GM21515 (cell line): ENCODE data around the gene PARVA.

Experiments
- ATAC-seq: cut with Tn5 transposase; IDR thresholded peaks from one replicate; pipeline ENCODE4 v1.9.1; 2021; ENCODE audit not compliant: unreplicated experiment

Gene PARVA

DNA sequence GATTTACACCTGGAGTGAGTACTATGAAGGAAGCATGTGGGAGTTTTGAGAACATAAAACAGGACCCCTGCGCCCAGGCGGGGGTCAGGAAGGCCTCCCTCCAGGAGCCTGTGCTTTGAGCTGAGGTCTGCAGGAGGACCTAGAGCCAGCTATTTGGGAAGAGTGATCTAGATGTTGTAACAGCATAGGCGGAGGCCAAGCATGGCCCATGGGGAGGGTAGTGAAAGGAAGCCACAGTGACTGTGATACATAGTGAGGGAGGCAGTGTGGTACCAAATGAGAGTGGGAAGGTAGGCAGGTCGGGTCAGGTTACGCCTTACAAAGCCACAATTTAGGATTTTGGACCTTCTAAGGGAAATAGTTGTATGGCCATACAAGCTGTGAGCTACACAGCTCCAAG is 147.5 kb downstream of the PARVA start:
- no peak for ATAC-seq

DNA sequence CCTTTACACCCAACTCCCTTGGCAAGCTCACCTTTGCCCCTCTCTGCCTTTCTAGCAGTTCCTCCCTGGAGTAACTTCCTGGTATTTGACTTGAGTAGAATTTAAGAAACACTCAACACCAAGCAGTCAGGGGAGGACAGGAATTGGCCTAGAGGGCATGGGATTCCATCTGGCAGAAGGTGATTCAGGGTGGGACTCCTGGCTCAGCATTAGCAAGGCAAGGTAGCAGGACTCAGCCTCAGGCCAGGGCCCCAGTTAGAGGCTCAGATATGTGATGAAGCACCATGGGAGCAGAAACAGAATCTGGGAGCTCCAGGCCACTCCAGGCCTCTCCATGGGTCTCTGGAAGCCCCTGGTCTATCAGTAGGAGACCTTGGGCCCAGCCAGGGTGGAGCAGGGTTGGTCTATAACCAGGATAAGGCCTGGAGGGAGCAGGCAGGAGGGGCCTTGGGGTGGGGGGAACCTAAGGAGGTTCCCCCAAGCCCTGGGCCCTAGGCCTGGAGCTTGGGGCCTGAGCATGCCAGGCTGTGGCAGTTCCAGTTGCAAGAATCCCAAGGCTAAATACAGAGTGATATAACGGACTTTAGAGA is 148.2 kb downstream of the PARVA start:
- ATAC-seq: no peak

DNA sequence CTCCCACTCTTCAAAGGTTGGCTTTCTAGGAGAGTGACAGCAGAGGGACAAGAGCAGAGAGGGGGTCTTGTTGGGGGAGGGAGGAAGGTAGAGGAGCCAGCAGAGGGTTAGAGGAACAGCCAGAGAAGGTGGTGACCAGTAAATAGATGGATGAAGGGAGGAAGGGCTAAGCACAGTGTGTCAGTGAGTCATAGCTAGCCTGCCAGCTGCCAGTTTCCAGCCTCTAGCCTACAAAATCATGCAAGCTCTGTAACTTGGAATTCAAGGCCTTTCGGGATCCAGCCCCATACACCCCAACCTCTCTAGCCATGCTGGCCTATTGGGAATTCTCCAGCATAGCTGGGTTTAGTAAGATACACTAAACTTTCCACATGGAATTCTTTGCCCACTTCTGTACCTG is 149.4 kb downstream of the PARVA start:
- no peak for ATAC-seq

- no peak for ATAC-seq
These were observed 151.1 kb downstream of the PARVA start for GRCh38 chr11:12528487-12528886.

- ATAC-seq: no peak
These were observed 151.7 kb downstream of the PARVA start for GRCh38 chr11:12529041-12529440.

GRCh38 chr11:12529793-12530192 is 152.4 kb downstream of the PARVA start:
- no peak for ATAC-seq

- ATAC-seq: no peak
These were observed 153.6 kb downstream of the PARVA start for GRCh38 chr11:12531020-12531419.

- no peak for ATAC-seq
These were observed 154.3 kb downstream of the PARVA start for GRCh38 chr11:12531681-12532080.

GRCh38 chr11:12532580-12532979 is 155.2 kb downstream of the PARVA start:
- no peak for ATAC-seq

DNA sequence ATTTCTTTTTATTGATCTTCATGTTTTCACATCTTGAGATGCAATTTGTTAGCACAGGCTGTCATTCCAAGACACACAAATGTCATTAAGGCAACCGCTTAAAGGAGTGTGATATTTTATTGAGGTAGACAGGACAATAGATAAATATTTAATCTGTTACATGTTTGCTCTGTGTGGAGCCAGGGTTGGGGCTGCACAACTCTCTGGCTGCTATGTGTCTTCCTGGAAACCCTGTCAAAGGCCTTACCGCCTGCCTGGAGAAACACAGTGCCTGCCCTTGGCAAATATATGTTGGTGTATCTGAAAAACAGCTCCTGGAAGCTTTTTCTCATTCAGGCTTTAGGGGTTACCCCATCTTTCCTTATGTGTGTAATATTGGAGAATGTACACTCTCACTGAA is 157.2 kb downstream of the PARVA start:
- no peak for ATAC-seq

DNA sequence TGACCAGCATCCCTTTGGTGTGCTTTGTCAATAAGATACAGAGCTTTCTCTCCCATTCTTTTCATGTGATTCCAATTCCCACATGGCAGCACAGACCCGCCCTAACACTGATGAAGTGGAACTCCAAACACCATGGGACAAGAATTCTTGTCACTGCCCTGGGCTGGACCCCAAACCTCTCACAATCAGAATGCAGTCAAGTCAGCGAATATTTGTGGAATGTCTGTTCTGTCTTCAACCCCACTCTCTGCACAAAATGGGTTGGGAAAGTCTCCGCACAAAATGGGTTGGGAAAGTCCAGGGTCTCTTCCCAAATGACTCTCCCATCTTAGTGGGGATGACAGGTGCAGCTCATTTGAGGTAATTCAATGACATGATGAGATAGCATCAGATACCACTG is 157.9 kb downstream of the PARVA start:
- ATAC-seq: no peak

- no peak for ATAC-seq
These were observed 159.2 kb downstream of the PARVA start for GRCh38 chr11:12536566-12536965.

DNA sequence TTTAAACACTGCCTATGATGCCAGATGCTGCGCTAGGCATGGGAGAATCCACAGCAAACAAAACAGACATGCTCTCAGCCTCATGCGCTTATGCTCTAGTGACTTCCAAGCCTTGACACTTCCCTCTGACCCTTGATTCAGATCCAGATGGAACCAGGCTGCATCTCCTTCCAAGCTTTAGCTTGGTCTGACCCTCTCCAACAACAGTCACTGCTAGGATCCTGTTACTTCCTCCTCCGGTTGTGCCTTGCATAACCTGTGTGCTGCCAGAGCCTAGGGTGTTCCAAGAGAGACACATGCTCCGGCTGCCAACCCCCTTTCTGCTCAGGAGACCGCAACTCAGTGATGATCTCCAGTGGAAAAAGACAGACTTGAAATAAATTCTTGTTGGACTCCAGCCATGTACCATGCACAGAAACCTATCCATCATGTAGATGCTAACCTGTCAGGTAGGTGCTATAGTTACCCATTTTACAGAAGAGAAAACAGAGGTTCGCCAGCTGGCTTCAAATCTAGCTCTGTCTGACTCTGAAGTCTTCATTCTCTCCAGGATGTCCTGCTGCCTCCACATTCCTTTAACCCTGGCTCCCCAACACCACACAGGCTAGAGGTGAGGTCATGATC is 160.5 kb downstream of the PARVA start:
- no peak for ATAC-seq

- ATAC-seq: no peak
These were observed 161.6 kb downstream of the PARVA start for GRCh38 chr11:12538889-12539421.

- no peak for ATAC-seq
These were observed 162.2 kb downstream of the PARVA start for GRCh38 chr11:12539572-12539971.

DNA sequence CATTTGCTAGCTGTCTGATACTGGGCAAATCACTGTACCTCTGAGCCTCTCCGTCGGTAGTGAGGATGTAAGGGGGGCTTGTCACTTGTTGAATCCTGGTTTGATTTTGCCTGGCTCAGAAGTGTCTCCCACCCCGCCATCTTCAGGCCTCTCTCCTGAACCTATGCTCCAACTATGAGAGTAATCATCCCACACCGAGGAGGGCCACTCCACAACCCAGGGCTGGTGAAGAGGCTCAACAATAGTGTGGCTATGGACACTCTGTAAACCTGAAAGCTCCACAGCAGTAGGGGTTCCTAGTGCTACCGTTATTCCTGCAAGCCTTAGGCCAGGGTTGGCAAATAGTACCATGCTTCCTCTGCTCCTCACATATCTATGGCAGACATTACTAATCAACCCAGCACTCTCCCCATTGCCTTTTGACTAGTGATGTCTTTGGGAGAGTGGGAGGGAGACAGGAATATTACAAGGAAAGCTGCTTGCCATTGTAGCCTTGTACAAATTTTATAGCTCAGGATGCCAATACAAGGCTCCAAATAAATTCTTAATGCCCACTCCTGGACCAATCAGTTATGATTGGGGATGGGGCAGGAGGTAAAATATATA is 162.8 kb downstream of the PARVA start:
- ATAC-seq: no peak

DNA sequence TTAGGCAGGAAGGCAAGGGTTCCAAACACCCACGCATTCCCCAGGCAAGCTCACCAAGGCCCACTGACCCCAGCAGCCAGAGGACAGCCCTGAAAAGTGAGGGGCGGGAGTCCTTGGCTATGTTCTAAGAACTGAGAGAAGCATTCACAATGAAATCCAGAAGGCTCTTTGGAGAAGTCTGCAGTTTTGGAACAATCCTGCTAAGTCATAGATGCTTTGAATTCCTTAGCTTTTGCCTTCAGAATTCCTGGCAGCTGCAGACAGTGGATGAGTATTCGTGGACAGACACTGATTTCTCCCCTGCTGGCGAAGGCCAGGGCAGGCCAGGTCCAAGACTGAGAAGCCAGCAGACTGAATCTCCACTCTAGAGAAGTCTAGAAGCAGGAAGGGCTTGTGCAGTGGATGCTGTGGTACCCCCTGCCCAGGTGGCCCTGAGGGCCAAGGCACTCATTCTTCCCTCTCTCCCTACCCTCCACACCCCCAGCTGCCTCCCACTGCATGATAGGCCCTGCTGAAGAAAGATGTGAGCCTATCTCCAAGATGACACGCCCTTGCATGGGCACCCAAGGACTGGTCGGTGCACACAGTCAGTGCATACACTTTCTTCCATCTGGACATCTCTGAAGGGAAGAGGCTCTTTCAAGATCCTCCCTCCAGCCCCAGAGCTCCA is 163.7 kb downstream of the PARVA start:
- no peak for ATAC-seq

GRCh38 chr11:12541583-12542151 is 164.3 kb downstream of the PARVA start:
- ATAC-seq: no peak

GRCh38 chr11:12542186-12542935 is 165.0 kb downstream of the PARVA start:
- ATAC-seq: no peak

- no peak for ATAC-seq
These were observed 166.4 kb downstream of the PARVA start for GRCh38 chr11:12543596-12544415.
